Liver (tissue), 3 donors: ENCODE measurements around the gene TPSB2.

Experiments
- EGR1 ChIP-seq, 2 donors: IDR thresholded peaks; 2 replicates each; pipeline ENCODE4 v1.6.1; 2016 to 2018; ENCODE audit warnings: antibody characterized with exemption in 2 of 2, low read depth in 2 of 2
- FOXA1 ChIP-seq: IDR thresholded peaks from 2 replicates; pipeline ENCODE4 v1.6.1; 2016; ENCODE audit warnings: antibody characterized with exemption
- HNF4G ChIP-seq: IDR thresholded peaks from 2 replicates; pipeline ENCODE4 v1.6.1; 2016; ENCODE audit warnings: antibody characterized with exemption
- JUND ChIP-seq, 2 donors: IDR thresholded peaks; 2 replicates each; pipeline ENCODE4 v1.6.1; 2016; ENCODE audit warnings: antibody characterized with exemption in 2 of 2
- RAD21 ChIP-seq, 2 donors: IDR thresholded peaks; 2 replicates each; pipeline ENCODE4 v1.6.1; 2016; ENCODE audit warnings: antibody characterized with exemption in 2 of 2, mild to moderate bottlenecking in 2 of 2
- SP1 ChIP-seq: IDR thresholded peaks from 2 replicates; pipeline ENCODE4 v1.6.1; 2018; ENCODE audit warnings: antibody characterized with exemption, mild to moderate bottlenecking
- TAF1 ChIP-seq: conservative IDR thresholded peaks from 2 replicates; pipeline ENCODE4 v1.6.1; 2016; ENCODE audit warnings: antibody characterized with exemption, mild to moderate bottlenecking
- YY1 ChIP-seq: IDR thresholded peaks from 2 replicates; pipeline ENCODE4 v1.6.1; 2016; ENCODE audit warnings: antibody characterized with exemption, mild to moderate bottlenecking
- TF ChIP-seq, protein P1 (sequence below): fragments of 150-350 bp; IDR thresholded peaks from 2 replicates; pipeline ENCODE4 v1.5.1; 2017; ENCODE audit warnings: improper control_type of control experiment, low read depth, low read length; ENCODE audit not compliant: missing input control
- TF ChIP-seq, protein P2 (sequence below): IDR thresholded peaks from 2 replicates; pipeline ENCODE4 v1.6.1; 2016; ENCODE audit warnings: antibody characterized with exemption, mild to moderate bottlenecking
- donor health status: healthy.
- donor health status: healthy.

DNA sequence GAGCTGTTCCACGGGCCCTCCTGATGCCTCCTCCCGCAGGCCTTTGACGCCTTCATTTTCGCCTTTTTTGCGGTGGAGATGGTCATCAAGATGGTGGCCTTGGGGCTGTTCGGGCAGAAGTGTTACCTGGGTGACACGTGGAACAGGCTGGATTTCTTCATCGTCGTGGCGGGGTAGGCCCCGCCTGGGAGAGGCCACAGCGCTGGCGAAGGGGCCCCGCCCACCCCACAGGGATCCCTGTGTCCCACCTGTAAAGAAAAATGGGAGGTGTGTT is 34.7 kb downstream of the TPSB2 start:
- TF ChIP-seq, protein P1, sequence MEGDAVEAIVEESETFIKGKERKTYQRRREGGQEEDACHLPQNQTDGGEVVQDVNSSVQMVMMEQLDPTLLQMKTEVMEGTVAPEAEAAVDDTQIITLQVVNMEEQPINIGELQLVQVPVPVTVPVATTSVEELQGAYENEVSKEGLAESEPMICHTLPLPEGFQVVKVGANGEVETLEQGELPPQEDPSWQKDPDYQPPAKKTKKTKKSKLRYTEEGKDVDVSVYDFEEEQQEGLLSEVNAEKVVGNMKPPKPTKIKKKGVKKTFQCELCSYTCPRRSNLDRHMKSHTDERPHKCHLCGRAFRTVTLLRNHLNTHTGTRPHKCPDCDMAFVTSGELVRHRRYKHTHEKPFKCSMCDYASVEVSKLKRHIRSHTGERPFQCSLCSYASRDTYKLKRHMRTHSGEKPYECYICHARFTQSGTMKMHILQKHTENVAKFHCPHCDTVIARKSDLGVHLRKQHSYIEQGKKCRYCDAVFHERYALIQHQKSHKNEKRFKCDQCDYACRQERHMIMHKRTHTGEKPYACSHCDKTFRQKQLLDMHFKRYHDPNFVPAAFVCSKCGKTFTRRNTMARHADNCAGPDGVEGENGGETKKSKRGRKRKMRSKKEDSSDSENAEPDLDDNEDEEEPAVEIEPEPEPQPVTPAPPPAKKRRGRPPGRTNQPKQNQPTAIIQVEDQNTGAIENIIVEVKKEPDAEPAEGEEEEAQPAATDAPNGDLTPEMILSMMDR = no peak
- TF ChIP-seq FOXA1 (no peak), RAD21 (IDR thresholded peaks at IDR 0.05) (no peak), YY1 (no peak), JUND (IDR thresholded peaks at IDR 0.05) (no peak), SP1 (no peak), HNF4G (no peak), EGR1 (IDR thresholded peaks at IDR 0.05; ENCODE audit: low read depth in 2 of 2) (no peak), TAF1 (no peak)
- TF ChIP-seq, protein P2, sequence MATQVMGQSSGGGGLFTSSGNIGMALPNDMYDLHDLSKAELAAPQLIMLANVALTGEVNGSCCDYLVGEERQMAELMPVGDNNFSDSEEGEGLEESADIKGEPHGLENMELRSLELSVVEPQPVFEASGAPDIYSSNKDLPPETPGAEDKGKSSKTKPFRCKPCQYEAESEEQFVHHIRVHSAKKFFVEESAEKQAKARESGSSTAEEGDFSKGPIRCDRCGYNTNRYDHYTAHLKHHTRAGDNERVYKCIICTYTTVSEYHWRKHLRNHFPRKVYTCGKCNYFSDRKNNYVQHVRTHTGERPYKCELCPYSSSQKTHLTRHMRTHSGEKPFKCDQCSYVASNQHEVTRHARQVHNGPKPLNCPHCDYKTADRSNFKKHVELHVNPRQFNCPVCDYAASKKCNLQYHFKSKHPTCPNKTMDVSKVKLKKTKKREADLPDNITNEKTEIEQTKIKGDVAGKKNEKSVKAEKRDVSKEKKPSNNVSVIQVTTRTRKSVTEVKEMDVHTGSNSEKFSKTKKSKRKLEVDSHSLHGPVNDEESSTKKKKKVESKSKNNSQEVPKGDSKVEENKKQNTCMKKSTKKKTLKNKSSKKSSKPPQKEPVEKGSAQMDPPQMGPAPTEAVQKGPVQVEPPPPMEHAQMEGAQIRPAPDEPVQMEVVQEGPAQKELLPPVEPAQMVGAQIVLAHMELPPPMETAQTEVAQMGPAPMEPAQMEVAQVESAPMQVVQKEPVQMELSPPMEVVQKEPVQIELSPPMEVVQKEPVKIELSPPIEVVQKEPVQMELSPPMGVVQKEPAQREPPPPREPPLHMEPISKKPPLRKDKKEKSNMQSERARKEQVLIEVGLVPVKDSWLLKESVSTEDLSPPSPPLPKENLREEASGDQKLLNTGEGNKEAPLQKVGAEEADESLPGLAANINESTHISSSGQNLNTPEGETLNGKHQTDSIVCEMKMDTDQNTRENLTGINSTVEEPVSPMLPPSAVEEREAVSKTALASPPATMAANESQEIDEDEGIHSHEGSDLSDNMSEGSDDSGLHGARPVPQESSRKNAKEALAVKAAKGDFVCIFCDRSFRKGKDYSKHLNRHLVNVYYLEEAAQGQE = no peak
